Right atrium auricular region (tissue), 2 donors: Measurements from ENCODE around the gene CNTNAP2. TPM values are rescaled to one million over a fixed set of nuclear protein-coding genes. Genes with fewer than 3 reads are reported as not detected.
A peak's percentile ranks its signal among the peaks of the same experiment; 100 is the strongest.

Experiments
- DNase-seq: peaks from one replicate; pipeline ENCODE4 v3.0.0-alpha.2; 2019; ENCODE audit warnings: low spot score
- H3K27ac ChIP-seq, 2 donors: fragments of 200-600 bp; sonication (generic); 1 replicate in 1 of 2; 2 replicates in 1 of 2; pipeline ENCODE4 v1.5.1; 2016 to 2019
- H3K27me3 ChIP-seq, 2 donors: fragments of 200-600 bp; sonication (generic); one replicate each; pipeline versions ENCODE4 v1.5.1 to v1.6.0; 2017 to 2019
- H3K36me3 ChIP-seq: fragments of 200-600 bp; sonication (generic); one replicate; pipeline ENCODE4 v1.5.1; 2016
- H3K4me1 ChIP-seq, 2 donors: fragments of 200-600 bp; sonication (generic); one replicate each; pipeline versions ENCODE4 v1.5.1 to v1.6.0; 2017 to 2019
- H3K4me3 ChIP-seq, 2 donors: fragments of 200-600 bp; sonication (generic); 1 replicate in 1 of 2; 2 replicates in 1 of 2; pipeline ENCODE4 v1.5.1; 2017 to 2019; ENCODE audit warnings: mild to moderate bottlenecking in 1 of 2, moderate library complexity in 1 of 2
- H3K9me3 ChIP-seq, 2 donors: fragments of 200-600 bp; sonication (generic); one replicate each; pipeline ENCODE4 v1.5.1; 2019
- total RNA-seq, 2 donors: library from RNA; depleted of rRNA; stranded (reverse); fragments of >200 nt; gene quantifications; one replicate each; pipeline ENCODE4 v1.1.0, GENCODE V29; 2016
- TF ChIP-seq, protein P1 (sequence below), 2 donors: fragments of 200-600 bp; sonication (generic); IDR thresholded peaks; one replicate each; pipeline ENCODE4 v1.5.1; 2019; ENCODE audit warnings: antibody characterized with exemption in 2 of 2

CNTNAP2 gene
- total RNA-seq, 2 donors from 2014 or later = 1.1 to 1.7 TPM

DNA sequence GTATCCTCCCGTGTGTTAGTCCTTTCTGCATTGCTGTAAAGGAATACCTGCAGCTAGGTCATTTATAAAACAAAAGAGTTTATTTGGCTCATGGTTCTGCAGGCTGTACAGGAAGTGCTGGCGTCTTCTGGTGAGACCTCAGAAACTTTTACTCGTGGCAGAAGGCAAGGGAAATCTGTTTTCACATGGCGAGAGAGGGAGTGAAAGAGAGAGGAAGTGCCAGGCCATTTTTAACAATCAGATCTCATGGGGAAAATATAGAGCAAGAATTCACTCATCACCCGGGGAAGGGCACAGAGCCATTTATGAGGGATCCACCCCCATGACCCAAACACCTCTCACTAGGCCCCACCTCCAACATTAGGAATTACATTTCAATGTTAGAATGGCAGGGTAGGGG, 952.2 kb downstream of the CNTNAP2 start:
- peak overlapping the region; percentile 32 for H3K27ac ChIP-seq
- no peak overlapping the region for H3K4me3 ChIP-seq
- H3K27me3 ChIP-seq = no peaks in the 10 kb centered on the region
- no peaks in the 10 kb centered on the region for H3K36me3 ChIP-seq
- TF ChIP-seq, protein P1, sequence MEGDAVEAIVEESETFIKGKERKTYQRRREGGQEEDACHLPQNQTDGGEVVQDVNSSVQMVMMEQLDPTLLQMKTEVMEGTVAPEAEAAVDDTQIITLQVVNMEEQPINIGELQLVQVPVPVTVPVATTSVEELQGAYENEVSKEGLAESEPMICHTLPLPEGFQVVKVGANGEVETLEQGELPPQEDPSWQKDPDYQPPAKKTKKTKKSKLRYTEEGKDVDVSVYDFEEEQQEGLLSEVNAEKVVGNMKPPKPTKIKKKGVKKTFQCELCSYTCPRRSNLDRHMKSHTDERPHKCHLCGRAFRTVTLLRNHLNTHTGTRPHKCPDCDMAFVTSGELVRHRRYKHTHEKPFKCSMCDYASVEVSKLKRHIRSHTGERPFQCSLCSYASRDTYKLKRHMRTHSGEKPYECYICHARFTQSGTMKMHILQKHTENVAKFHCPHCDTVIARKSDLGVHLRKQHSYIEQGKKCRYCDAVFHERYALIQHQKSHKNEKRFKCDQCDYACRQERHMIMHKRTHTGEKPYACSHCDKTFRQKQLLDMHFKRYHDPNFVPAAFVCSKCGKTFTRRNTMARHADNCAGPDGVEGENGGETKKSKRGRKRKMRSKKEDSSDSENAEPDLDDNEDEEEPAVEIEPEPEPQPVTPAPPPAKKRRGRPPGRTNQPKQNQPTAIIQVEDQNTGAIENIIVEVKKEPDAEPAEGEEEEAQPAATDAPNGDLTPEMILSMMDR (IDR thresholded peaks at IDR 0.05) = no peak
- H3K9me3 ChIP-seq = no peaks in the 10 kb centered on the region
- no peak for DNase-seq
- peaks cover 0 to 5% of the 10 kb centered on the region in 2 donors for H3K4me1 ChIP-seq

DNA sequence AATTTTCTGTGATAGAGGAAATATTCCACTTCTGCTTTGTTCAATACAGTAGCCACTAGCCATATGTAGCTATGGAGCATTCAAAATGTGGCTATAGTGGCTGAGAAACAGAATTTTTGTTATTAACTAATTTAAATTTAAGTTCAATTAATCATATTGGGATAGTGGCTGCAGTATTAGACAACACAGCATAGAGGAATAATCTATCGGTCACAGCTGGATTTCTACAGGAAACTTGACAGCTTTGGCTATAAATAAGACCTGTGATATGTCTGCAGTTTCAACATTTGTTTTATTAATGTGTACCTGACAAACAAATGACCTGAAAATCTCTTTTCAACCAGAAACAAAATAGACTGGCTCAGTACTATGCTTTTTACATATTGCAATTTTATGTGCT, 953.2 kb downstream of the CNTNAP2 start:
- peaks cover 0 to 5% of the 10 kb centered on the region in 2 donors for H3K4me1 ChIP-seq
- TF ChIP-seq, protein P1 (IDR thresholded peaks at IDR 0.05) = no peak
- DNase-seq = no peak
- no peak overlapping the region for H3K27ac ChIP-seq
- H3K9me3 ChIP-seq = no peaks in the 10 kb centered on the region
- no peaks in the 10 kb centered on the region for H3K27me3 ChIP-seq
- H3K4me3 ChIP-seq = no peak overlapping the region
- no peaks in the 10 kb centered on the region for H3K36me3 ChIP-seq

DNA sequence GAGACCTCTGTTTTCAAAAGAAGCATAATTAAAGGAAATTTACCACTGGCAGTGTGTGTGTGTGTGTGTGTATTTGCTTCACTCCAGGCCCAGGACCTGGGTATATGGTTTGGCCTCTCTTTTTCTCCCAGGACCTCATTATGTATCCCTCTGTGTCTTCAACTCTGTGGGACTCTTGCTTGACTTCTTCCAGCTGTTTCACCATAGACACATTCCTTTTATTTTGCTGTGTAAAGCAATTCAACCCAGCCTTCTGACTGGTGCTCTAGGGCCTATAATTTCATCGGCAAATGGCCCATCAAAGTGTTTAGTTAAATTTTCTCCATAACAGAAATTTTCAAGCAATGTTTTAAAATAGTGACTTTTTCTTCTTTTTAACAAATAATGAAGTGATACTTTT, 954.3 kb downstream of the CNTNAP2 start:
- TF ChIP-seq, protein P1 (IDR thresholded peaks at IDR 0.05) = no peak
- H3K27ac ChIP-seq = no peak overlapping the region

DNA sequence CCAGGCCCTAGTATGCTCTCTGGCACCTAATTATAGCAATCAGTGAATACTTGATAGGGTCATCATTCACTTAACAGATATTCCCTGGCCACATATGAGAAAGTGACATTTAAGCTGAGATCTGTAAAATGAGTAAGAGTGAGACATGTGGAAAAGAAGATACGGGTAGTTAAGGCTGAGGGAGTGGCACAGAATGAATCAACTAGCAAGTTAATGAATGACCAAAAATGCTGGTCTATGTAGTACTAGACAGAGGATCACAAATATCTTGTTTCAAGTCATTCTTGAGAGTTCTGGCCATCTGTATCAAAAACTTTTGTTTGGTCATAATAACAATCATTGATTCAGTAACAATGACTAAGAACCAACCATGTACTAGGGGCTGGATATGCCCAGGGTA, 954.9 kb downstream of the CNTNAP2 start:
- DNase-seq = no peak
- Histone ChIP-seq H3K9me3 (no peaks in the 10 kb centered on the region), H3K36me3 (no peaks in the 10 kb centered on the region), H3K27me3 (no peaks in the 10 kb centered on the region), H3K4me1 (peaks cover 0 to 5% of the 10 kb centered on the region in 2 donors), H3K4me3 (no peak overlapping the region), H3K27ac (no peak overlapping the region)
- TF ChIP-seq, protein P1 (IDR thresholded peaks at IDR 0.05) = no peak

More for the DNA sequence above, 954.3 kb downstream of the CNTNAP2 start:
- Histone ChIP-seq H3K27me3 (no peaks in the 10 kb centered on the region), H3K36me3 (no peaks in the 10 kb centered on the region), H3K9me3 (no peaks in the 10 kb centered on the region), H3K4me3 (no peak overlapping the region), H3K4me1 (peaks cover 0 to 5% of the 10 kb centered on the region in 2 donors)
- no peak for DNase-seq

DNA sequence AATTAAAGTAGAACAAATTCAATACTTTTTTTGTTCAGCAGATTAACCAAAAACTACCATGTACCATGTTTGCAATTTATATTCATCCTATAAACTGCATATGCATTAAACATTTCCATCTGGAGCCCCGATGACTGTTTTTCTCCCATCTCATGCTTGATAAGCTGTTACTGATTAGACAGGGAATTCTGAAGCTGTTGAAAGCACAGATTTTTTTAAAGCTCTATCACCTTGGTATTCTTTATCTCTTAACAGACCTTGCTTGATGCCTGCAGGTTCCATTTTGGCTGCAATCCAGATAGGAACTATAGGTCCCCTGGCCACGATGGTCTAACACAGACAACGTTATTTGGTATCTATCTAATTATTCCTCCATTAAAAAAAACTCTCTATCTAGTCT, 961.7 kb downstream of the CNTNAP2 start:
- no peak for DNase-seq
- TF ChIP-seq, protein P1 (IDR thresholded peaks at IDR 0.05) = no peak
- Histone ChIP-seq H3K4me1 (no peaks in the 10 kb centered on the region), H3K27me3 (no peaks in the 10 kb centered on the region), H3K36me3 (no peaks in the 10 kb centered on the region), H3K27ac (no peak overlapping the region), H3K9me3 (no peaks in the 10 kb centered on the region), H3K4me3 (no peak overlapping the region)

DNA sequence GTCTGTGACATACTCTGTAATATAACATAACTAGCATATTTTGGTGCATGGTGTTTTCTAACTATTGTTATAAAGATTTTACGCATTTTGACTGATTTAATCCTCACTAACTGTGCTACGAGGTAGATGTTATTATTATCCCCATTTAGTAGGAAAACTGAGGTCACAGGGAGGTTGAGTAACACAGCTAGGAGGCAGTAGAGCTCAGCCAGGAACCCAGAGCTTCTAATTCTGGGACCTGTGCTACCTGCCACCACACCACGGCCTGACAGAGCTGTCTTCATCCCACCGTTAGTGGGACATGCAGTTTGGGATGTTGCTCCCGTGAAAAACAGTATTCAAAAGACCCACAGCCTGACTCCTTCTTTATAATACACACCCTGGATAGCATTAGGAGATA, 962.5 kb downstream of the CNTNAP2 start:
- no peaks in the 10 kb centered on the region for H3K4me1 ChIP-seq
- H3K4me3 ChIP-seq = no peak overlapping the region
- H3K36me3 ChIP-seq = no peaks in the 10 kb centered on the region
- H3K27ac ChIP-seq = no peak overlapping the region
- no peaks in the 10 kb centered on the region for H3K9me3 ChIP-seq
- no peak for DNase-seq
- TF ChIP-seq, protein P1 (IDR thresholded peaks at IDR 0.05) = no peak
- no peaks in the 10 kb centered on the region for H3K27me3 ChIP-seq
